T-helper 9 cell (primary cell): ENCODE measurements around the gene ALG13.
"Not testable (repeated sequence)": the region's sequence is repeated elsewhere in the genome, so short reads cannot be mapped to it uniquely, and the experiment has no call there.

Experiments
- DNase-seq: peaks from one replicate; pipeline ENCODE4 v3.0.0-alpha.2; 2020

The ALG13 gene

GRCh38 chrX:111761578-111762135, 80.7 kb downstream of the ALG13 start:
- no peak for DNase-seq

DNA sequence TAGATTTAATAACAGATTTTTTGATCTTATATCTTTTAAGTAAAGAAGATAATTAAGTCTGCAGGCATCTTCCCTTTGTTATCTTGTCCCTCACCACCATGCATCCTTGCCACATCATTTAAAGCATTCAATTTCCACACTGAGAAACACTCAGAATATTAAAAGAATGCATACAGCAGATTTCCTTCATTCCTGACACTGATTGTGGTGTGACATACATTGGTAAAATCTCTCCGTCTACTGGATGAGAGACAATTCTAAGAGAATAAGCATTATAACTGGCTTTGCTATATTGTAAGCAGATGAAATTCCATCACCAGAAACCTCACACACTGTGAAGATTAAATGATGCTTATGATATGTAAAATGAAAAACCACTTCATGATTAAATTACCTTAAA, 97.6 kb downstream of the ALG13 start:
- no peak for DNase-seq

DNA sequence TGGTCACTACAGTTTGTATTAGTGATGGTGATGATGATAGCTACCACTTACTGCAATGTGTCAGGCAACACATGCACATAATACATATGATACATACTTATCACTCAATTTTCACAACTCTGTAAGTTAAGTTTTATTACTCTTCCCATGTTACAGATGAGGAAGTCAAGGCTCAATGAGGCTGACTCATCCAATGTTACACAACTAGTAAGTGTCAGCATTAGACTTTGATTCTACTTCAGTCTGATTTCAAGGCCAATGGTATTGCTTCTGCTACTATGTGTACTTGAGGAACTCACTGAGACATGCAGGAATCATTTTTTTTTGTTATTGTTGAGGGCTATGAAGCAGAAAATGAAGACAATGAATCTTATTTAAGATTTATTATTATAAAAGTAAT, 98.6 kb downstream of the ALG13 start:
- no peak for DNase-seq

DNA sequence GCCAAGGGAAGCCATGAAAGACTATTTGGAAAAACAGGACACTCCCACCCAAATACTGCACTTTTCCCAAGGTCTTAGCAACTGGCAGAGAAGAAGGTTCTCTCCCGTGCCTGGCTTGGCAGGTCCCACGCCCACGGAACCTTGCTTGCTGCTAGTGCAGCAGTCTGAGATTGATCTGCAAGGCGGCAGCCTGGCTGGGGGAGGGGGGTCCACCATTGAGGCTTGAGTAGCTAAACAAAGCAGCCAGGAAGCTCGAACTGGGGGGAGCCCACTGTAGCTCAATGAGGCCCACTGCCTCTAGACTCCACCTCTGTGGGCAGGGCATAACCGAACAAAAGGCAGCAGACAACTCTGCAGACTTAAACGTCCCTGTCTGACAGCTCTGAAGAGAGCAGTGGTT, 103.7 kb downstream of the ALG13 start:
- no peak for DNase-seq

- DNase-seq, result not testable (repeated sequence)
These were observed 109.1 kb downstream of the ALG13 start for GRCh38 chrX:111790054-111790453.
